Measurements from ENCODE around the gene SAPCD2. TPM values are rescaled to one million over a fixed set of nuclear protein-coding genes. Genes with fewer than 3 reads are reported as not detected.

The SAPCD2 gene
- total and polyA plus RNA-seq, 5 donors: 0.08 to 0.63 (median 0.18) TPM

- DNase-seq (no peak), ATAC-seq (no peak)
- no peaks in the 10 kb centered on the region for H3K9me3 ChIP-seq (ENCODE audit: control insufficient read depth, low read length)
- H3K27me3 ChIP-seq (ENCODE audit: control insufficient read depth, insufficient read depth): no peaks in the 10 kb centered on the region
- H3K27ac ChIP-seq (ENCODE audit: low read length): no peak overlapping the region
- no peak overlapping the region for H3K4me3 ChIP-seq (ENCODE audit: low read length)
- intact Hi-C loops (cut with DNase I): no loop called here
- no peaks in the 10 kb centered on the region for H3K4me1 ChIP-seq (ENCODE audit: control insufficient read depth, insufficient read depth, low read length)
- WGBS: 93% methylated on average over 45 of the region's 45 CpGs
Observed at GRCh38 chr9:137017791-137018497, 52.4 kb downstream of the SAPCD2 start.

GRCh38 chr9:137017071-137017470 is 53.3 kb downstream of the SAPCD2 start:
- Histone ChIP-seq H3K4me1 (ENCODE audit: control insufficient read depth, insufficient read depth, low read length) (no peaks in the 10 kb centered on the region), H3K4me3 (ENCODE audit: low read length) (no peak overlapping the region), H3K27ac (ENCODE audit: low read length) (no peak overlapping the region), H3K27me3 (ENCODE audit: control insufficient read depth, insufficient read depth) (no peaks in the 10 kb centered on the region), H3K9me3 (ENCODE audit: control insufficient read depth, low read length) (no peaks in the 10 kb centered on the region)
- no peak for DNase-seq
- intact Hi-C loops (cut with DNase I): no loop called here
- ATAC-seq: no peak
- 97% methylated on average over 28 of the region's 28 CpGs for WGBS

GRCh38 chr9:137016436-137016835 is 53.9 kb downstream of the SAPCD2 start:
- no peak overlapping the region for H3K27ac ChIP-seq (ENCODE audit: low read length)
- 96% methylated on average over 16 of the region's 16 CpGs for WGBS
- intact Hi-C loops (cut with DNase I): no loop called here
- ATAC-seq: no peak
- no peak overlapping the region for H3K4me3 ChIP-seq (ENCODE audit: low read length)
- no peak for DNase-seq
- H3K27me3 ChIP-seq (ENCODE audit: control insufficient read depth, insufficient read depth): no peaks in the 10 kb centered on the region
- no peaks in the 10 kb centered on the region for H3K4me1 ChIP-seq (ENCODE audit: control insufficient read depth, insufficient read depth, low read length)
- no peaks in the 10 kb centered on the region for H3K9me3 ChIP-seq (ENCODE audit: control insufficient read depth, low read length)

- no peak for ATAC-seq
- H3K9me3 ChIP-seq (ENCODE audit: control insufficient read depth, low read length): no peaks in the 10 kb centered on the region
- no peaks in the 10 kb centered on the region for H3K4me1 ChIP-seq (ENCODE audit: control insufficient read depth, insufficient read depth, low read length)
- no peak overlapping the region for H3K27ac ChIP-seq (ENCODE audit: low read length)
- 97% methylated on average over 21 of the region's 21 CpGs for WGBS
- no peak overlapping the region for H3K4me3 ChIP-seq (ENCODE audit: low read length)
- no peaks in the 10 kb centered on the region for H3K27me3 ChIP-seq (ENCODE audit: control insufficient read depth, insufficient read depth)
- no peak for DNase-seq
- intact Hi-C loops (cut with DNase I): no loop called here
Observed at GRCh38 chr9:137015976-137016375, 54.4 kb downstream of the SAPCD2 start.

- ATAC-seq (no peak), DNase-seq (no peak)
- Histone ChIP-seq H3K9me3 (ENCODE audit: control insufficient read depth, low read length) (no peaks in the 10 kb centered on the region), H3K4me3 (ENCODE audit: low read length) (no peak overlapping the region), H3K4me1 (ENCODE audit: control insufficient read depth, insufficient read depth, low read length) (no peaks in the 10 kb centered on the region), H3K27me3 (ENCODE audit: control insufficient read depth, insufficient read depth) (no peaks in the 10 kb centered on the region), H3K27ac (ENCODE audit: low read length) (no peak overlapping the region)
- WGBS: 97% methylated on average over 25 of the region's 25 CpGs
- intact Hi-C loops (cut with DNase I): no loop called here
Observed at GRCh38 chr9:137015540-137015930, 54.8 kb downstream of the SAPCD2 start.

- no peak overlapping the region for H3K4me3 ChIP-seq (ENCODE audit: low read length)
- no peak for DNase-seq
- 96% methylated on average over 36 of the region's 36 CpGs for WGBS
Observed at GRCh38 chr9:137014776-137015539, 55.4 kb downstream of the SAPCD2 start.

GRCh38 chr9:137014166-137014565 is 56.2 kb downstream of the SAPCD2 start:
- ATAC-seq: no peak
- intact Hi-C loops (cut with DNase I): no loop called here
- WGBS: 91% methylated on average over 23 of the region's 23 CpGs

More at GRCh38 chr9:137014776-137015539, 55.4 kb downstream of the SAPCD2 start:
- intact Hi-C loops (cut with DNase I): no loop called here
- Histone ChIP-seq H3K4me1 (ENCODE audit: control insufficient read depth, insufficient read depth, low read length) (no peaks in the 10 kb centered on the region), H3K9me3 (ENCODE audit: control insufficient read depth, low read length) (no peaks in the 10 kb centered on the region), H3K27me3 (ENCODE audit: control insufficient read depth, insufficient read depth) (no peaks in the 10 kb centered on the region), H3K27ac (ENCODE audit: low read length) (no peak overlapping the region)
- no peak for ATAC-seq

GRCh38 chr9:137013571-137013940 is 56.8 kb downstream of the SAPCD2 start:
- Histone ChIP-seq H3K4me1 (ENCODE audit: control insufficient read depth, insufficient read depth, low read length) (no peaks in the 10 kb centered on the region), H3K27ac (ENCODE audit: low read length) (no peak overlapping the region), H3K9me3 (ENCODE audit: control insufficient read depth, low read length) (no peaks in the 10 kb centered on the region), H3K4me3 (ENCODE audit: low read length) (no peak overlapping the region), H3K27me3 (ENCODE audit: control insufficient read depth, insufficient read depth) (no peaks in the 10 kb centered on the region)
- ATAC-seq (no peak), DNase-seq (no peak)
- intact Hi-C loops (cut with DNase I): no loop called here
- 95% methylated on average over 20 of the region's 20 CpGs for WGBS

More at GRCh38 chr9:137014166-137014565, 56.2 kb downstream of the SAPCD2 start:
- no peak for DNase-seq
- H3K4me3 ChIP-seq (ENCODE audit: low read length): no peak overlapping the region
- no peaks in the 10 kb centered on the region for H3K27me3 ChIP-seq (ENCODE audit: control insufficient read depth, insufficient read depth)
- H3K9me3 ChIP-seq (ENCODE audit: control insufficient read depth, low read length): no peaks in the 10 kb centered on the region
- no peaks in the 10 kb centered on the region for H3K4me1 ChIP-seq (ENCODE audit: control insufficient read depth, insufficient read depth, low read length)
- no peak overlapping the region for H3K27ac ChIP-seq (ENCODE audit: low read length)

GRCh38 chr9:137012694-137013570 is 57.4 kb downstream of the SAPCD2 start:
- no peak for DNase-seq
- WGBS: 84% methylated on average over 67 of the region's 67 CpGs
- Histone ChIP-seq H3K4me3 (ENCODE audit: low read length) (no peak overlapping the region), H3K4me1 (ENCODE audit: control insufficient read depth, insufficient read depth, low read length) (no peaks in the 10 kb centered on the region), H3K9me3 (ENCODE audit: control insufficient read depth, low read length) (no peaks in the 10 kb centered on the region), H3K27ac (ENCODE audit: low read length) (no peak overlapping the region), H3K27me3 (ENCODE audit: control insufficient read depth, insufficient read depth) (no peaks in the 10 kb centered on the region)
- intact Hi-C loops (cut with DNase I): no loop called here
- ATAC-seq: no peak

All from right cardiac atrium (tissue), 5 donors.